Fibroblast of lung (primary cell): ENCODE data around the gene GLB1L.

Experiments
- EZH2 ChIP-seq: IDR thresholded peaks from 2 replicates; pipeline ENCODE4 v1.5.1; 2012; ENCODE audit warnings: low read length, control low read depth, mild to moderate bottlenecking; ENCODE audit errors: missing control alignments
- TF ChIP-seq, protein P1 (sequence below), 2 donors: IDR thresholded peaks in 1 of 2; conservative IDR thresholded peaks in 1 of 2; 1 replicate in 1 of 2; 2 replicates in 1 of 2; pipeline ENCODE4 v1.5.1; 2011 to 2012; ENCODE audit warnings: low read length in 2 of 2, control low read depth in 1 of 2, inconsistent platforms in 1 of 2, low read depth in 1 of 2, mild to moderate bottlenecking in 1 of 2

DNA sequence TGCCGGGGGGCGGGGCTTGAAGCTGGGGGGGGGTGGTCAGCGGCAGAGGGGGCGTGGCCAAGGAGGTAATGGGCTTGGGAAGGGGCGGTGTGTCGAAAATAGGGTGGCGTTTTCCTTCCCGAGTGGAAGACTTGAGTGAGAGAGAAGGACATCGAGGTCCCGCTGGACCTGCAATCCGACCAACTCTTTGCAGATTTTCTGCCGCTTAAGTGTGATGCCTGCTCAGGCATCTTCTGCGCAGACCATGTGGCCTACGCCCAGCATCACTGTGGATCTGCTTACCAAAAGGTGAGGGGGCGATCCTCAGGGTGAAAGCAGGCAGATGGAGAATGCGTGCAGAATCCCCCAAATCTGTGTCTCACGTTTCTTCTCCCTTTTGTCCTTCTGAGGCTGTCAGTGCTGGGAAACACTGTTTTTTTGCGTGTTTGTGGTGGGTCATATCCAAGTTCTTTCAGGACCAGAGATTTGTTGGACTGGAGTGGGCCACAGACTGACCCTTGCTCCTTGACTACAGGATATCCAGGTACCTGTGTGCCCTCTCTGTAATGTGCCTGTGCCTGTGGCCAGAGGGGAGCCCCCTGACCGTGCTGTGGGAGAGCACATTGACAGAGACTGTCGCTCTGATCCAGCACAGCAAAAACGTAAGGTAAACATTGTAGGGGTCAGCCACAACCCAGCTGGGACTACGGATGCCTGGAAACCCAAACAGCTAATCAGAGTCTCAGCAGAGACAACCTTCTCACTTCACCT is 37.9 kb downstream of the GLB1L start:
- TF ChIP-seq, protein P1, sequence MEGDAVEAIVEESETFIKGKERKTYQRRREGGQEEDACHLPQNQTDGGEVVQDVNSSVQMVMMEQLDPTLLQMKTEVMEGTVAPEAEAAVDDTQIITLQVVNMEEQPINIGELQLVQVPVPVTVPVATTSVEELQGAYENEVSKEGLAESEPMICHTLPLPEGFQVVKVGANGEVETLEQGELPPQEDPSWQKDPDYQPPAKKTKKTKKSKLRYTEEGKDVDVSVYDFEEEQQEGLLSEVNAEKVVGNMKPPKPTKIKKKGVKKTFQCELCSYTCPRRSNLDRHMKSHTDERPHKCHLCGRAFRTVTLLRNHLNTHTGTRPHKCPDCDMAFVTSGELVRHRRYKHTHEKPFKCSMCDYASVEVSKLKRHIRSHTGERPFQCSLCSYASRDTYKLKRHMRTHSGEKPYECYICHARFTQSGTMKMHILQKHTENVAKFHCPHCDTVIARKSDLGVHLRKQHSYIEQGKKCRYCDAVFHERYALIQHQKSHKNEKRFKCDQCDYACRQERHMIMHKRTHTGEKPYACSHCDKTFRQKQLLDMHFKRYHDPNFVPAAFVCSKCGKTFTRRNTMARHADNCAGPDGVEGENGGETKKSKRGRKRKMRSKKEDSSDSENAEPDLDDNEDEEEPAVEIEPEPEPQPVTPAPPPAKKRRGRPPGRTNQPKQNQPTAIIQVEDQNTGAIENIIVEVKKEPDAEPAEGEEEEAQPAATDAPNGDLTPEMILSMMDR (conservative IDR thresholded peaks at IDR 0.05 in 1 of 2, IDR thresholded peaks at IDR 0.05 in 1 of 2; ENCODE audit: low read depth in 1 of 2, low read length in 2 of 2): no peak
- TF ChIP-seq EZH2: no peak
